Anterior cingulate cortex (tissue), 58 donors: ENCODE measurements around the gene CILP.
"Not testable (repeated sequence)": the region's sequence is repeated elsewhere in the genome, so short reads cannot be mapped to it uniquely, and the experiment has no call there.

ENCODE experiments used
- DNase-seq, 58 donors: peaks; one replicate each; lab custom pipeline; 2025; lab: John Stamatoyannopoulos, UW

CILP gene

DNA sequence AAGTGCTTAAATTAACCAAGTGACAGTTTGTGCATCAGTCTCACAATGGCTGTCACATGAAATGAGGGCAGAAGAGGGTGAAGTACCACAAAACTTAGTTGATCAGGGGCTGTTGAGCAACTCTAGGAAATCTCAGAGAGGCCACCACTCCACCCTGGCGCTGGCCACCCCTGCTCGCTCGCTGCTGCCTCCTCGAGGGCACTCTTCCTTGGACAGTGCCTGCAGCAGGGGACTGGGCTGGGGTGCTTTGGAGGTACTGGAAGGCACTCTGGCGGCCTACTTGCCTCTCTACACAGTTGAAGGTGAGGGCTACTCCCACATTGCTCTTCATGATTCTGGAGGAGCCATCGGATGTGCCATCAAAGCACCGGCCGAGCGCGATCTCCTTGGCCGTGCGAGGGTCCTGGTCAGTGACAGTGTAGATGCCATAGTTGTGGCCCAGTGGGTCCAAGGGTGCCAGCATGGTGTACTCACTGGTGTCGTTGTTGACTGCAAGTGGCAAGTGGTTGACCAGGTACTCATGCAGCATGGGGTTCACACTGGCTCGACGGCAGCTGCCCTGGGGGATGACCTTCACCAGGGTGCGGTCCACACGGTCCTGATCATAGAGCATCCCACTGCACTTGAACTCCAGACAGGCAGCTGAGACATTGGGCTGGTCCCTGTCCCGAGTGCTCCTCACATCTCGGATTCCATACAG is 14.5 kb downstream of the CILP start:
- no peak for DNase-seq

DNA sequence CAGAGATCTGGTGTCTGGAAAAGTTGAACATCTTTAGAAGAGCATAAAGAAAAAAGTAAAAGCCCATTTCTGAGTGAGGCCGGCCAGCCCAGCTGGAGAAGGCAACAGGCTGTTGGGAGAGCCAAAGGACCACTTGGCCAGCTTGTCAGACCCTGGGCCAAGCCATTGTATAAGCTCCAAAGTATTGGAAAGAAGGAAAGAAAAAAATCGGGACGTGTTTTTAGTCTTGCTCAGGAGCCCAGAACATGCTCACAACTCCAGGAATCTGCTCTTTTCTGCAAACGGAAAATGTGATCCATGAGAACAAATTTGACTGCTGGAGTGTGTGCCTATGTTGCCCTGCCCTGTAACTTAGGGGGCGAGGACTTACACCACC is 15.7 kb downstream of the CILP start:
- DNase-seq, result no peak

- DNase-seq, result peak in 2 of 58 donors; percentile 1 to 4
These were observed 16.3 kb downstream of the CILP start for GRCh38 chr15:65194826-65195547.

DNA sequence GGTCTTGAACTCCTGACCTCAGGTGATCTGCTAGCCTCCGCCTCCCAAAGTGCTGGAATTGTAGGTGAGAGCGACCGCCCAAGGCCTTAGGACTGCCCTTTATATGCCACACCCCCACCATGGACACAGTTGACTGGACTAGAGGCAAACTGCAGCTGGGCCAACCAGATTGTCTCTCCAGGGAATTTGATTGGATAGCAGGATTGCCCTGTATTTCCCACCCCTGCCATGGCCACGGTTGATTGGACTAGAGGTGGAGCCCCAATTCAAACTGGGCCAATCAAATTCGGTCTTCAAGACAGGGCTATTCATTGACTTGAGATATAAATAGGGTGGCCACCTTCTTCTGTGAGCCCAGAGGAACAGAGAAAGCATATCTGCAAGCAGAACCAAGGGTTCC is 19.3 kb downstream of the CILP start:
- no peak for DNase-seq

DNA sequence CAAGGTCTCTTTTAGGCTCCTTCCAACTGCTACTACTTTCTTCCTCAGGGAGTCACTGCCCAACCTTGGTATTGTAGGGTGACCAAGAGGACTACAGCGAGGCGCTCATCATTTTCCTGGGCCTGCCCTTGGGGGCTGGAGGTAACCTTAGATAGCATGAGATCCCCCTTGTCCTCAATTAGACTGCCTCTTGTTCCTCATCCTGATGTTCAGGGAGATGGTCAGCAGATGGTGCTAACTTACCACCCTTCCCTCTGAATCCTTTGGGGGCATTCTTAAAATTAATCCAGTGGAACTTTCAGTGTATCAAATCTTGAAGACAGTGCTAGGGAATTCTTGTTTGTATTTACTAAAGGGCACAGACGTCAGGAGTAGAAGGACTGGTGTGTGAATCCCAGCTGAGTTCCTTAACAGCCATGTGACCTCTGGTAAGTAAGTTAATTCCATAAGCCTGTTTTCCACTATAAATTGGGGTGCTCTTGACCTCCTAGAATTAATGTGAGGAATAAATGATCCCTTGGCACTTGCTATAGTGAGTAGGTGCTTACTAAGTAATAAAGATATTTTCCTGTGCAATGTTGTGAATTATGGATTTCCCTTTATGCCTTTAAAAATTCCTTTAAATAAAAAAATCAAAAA is 22.1 kb downstream of the CILP start:
- peak in 13 of 58 donors; percentile 2 to 41 (median 15) for DNase-seq

- not testable (repeated sequence) for DNase-seq
These were observed 22.8 kb downstream of the CILP start for GRCh38 chr15:65188472-65188871.

GRCh38 chr15:65184868-65185717 is 26.2 kb downstream of the CILP start, which contains the start of gene CLPX:
Gene CLPX, minus strand, starts transcription at chr15:65185342. Its CDS starts 189 bp downstream, at chr15:65185153.
- DNase-seq, result peak; percentile 55 to 95 (median 87)

- peak in 31 of 58 donors; percentile 8 to 68 (median 43) for DNase-seq
These were observed 26.9 kb downstream of the CILP start for GRCh38 chr15:65184305-65184867.

DNA sequence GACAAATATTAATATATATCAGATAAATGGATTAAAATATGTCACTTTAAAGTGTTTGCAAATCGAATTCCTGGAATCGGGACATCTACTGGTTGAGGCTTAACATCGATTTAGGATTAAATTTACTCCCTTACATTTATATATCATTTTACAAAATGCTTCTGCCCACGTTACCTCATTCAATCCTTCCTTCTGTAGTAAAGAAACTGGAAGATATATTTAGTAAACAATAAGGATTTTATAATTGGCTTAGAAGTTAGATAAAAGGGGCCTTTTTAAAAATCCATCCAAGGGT is 27.5 kb downstream of the CILP start:
- no peak for DNase-seq

DNA sequence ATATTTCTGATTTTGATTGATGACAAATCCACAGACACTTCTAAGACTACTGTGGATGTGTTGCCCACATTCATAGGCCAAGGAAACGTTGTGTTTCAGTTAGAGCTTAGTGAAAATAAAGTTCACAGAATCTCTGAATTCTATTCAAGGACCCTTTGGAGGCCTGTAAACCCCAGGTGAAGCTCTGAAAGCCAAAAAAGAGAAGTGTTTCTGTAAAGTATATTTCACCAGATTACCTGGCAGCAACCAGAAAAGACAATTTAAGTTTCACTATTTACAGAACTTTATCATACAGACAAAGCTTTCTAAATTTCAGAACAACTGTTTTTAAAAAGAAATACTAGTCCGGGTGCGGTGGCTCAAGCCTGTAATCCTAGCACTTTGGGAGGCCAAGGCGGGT is 28.7 kb downstream of the CILP start:
- no peak for DNase-seq

- not testable (repeated sequence) for DNase-seq
These were observed 29.5 kb downstream of the CILP start for GRCh38 chr15:65181582-65182353.

- DNase-seq, result no peak
These were observed 31.1 kb downstream of the CILP start for GRCh38 chr15:65180167-65180566.

DNA sequence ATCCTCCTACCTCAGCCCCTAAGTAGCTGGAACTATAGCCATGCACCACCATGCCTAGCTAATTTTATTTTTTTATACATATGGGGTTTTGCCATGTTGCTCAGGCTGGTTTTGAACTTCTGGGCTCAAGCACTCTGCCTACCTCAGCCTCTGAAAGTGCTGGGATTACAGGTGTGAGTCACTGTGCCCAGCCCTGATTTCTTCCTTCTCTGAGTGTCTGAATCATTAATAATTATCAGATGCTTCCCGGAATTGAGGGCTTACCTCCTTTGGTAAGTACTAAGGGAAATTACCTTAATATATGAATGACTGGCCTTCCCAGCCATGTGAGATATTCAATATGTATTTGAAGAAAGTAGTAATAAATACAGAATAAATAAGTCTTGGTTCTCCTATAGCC is 33.4 kb downstream of the CILP start:
- no peak for DNase-seq

- no peak for DNase-seq
These were observed 35.2 kb downstream of the CILP start for GRCh38 chr15:65176056-65176455.

- no peak for DNase-seq
These were observed 35.8 kb downstream of the CILP start for GRCh38 chr15:65175511-65175910.

DNA sequence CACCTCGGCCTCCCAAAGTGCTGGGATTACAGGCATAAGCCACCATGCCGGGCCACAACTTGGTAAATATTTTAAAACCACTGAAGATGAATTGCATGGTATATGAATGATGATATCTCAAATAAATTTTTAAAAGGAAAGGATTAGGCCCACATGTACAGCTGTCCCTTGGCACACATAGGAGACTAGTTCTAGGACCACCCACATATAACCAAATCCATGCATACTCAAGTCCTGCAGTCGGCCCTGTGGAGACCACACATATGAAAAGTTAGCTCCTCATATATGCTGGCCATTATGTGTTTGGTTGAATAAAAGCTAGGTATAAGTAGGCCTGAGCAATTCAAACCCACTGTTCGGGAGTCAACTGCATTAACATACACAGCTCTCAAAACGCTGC is 36.8 kb downstream of the CILP start:
- DNase-seq, result no peak

GRCh38 chr15:65172531-65172930 is 38.7 kb downstream of the CILP start:
- DNase-seq, result no peak

DNA sequence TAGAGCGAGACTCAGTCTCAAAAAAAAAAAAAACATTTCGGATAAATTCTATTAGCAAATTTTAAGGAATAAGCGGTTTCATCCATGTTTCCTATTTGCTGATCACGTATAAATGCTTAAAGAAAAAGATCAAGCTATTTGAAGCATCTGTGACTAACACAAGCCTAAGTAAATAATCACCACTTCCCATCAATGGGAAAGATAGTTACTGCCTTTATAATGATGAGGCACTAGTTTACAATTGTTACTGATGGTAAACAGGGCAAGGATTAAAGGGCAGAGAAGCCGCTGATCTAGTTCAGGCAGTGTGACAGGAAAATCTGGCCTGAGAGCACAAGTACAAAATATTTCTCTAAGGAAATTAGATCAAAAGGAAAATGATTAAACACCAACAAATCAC is 39.8 kb downstream of the CILP start:
- DNase-seq, result no peak

GRCh38 chr15:65165875-65166274 is 45.4 kb downstream of the CILP start:
- DNase-seq, result no peak

GRCh38 chr15:65164139-65164538 is 47.1 kb downstream of the CILP start:
- no peak for DNase-seq
